ENCODE results near the gene TRUB2. TPM values are rescaled to one million over a fixed set of nuclear protein-coding genes. Genes with fewer than 3 reads are reported as not detected.

Gene TRUB2
- total RNA-seq, 1 experiment from 2014 or later, result 33.2 TPM

- Mint-ChIP-seq H3K9me3 (no peaks in the 10 kb centered on the region), H3K4me1 (no peaks in the 10 kb centered on the region), H3K27me3 (ENCODE audit: low read depth) (no peaks in the 10 kb centered on the region), H3K4me3 (no peak overlapping the region), H3K27ac (no peak overlapping the region), H3K36me3 (no peaks in the 10 kb centered on the region)
- ChIA-PET CTCF (interaction anchor here (1.0 to 2.2 kb wide), 6 partner anchors 26 to 132 kb away, joined by 3 to 9 read pairs (median 5); no protein-coding TSS in a partner anchor), POLR2A (no interaction called here)
- TF ChIP-seq AFF4 (CRISPR knock-in tag; IDR thresholded peaks at IDR 0.05; ENCODE audit: borderline replicate concordance), result no peak
- TF ChIP-seq, protein P1, sequence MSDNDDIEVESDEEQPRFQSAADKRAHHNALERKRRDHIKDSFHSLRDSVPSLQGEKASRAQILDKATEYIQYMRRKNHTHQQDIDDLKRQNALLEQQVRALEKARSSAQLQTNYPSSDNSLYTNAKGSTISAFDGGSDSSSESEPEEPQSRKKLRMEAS (CRISPR knock-in tag; IDR thresholded peaks at IDR 0.05), result no peak
- no peak for ATAC-seq
- DNase-seq (ENCODE audit: low spot score), result no peak
Measured at GRCh38 chr9:128335914-128336313, 13.7 kb upstream of the TRUB2 start.

DNA sequence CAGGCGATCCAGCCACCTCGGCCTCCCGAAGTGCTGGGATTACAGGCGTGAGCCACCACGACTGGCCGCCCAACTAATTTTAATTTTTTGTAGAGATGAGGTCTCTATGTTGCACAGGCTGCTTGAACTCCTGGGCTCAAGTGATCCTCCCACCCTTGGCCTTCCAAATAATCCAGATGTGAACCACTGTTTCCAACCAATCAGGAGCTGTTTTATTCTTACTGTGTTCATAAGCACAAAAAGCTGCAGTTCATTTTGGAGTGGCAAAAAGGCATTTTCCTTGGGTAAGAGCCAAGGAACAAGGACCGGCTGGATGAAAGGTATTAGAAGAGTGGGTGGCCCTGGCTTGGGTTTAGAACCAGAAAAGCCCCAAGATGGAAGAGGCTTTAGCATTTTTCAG, 12.9 kb upstream of the TRUB2 start:
- no peaks in the 10 kb centered on the region for H3K27me3 Mint-ChIP-seq (ENCODE audit: low read depth)
- no peak overlapping the region for H3K4me3 Mint-ChIP-seq
- DNase-seq (ENCODE audit: low spot score) (no peak), ATAC-seq (no peak)
- POLR2A ChIA-PET, result no interaction called here
- H3K9me3 Mint-ChIP-seq, result no peaks in the 10 kb centered on the region
- no peaks in the 10 kb centered on the region for H3K4me1 Mint-ChIP-seq
- TF ChIP-seq TP53 (CRISPR knock-in tag; IDR thresholded peaks at IDR 0.05) (no peak), NR2C2 (CRISPR knock-in tag; IDR thresholded peaks at IDR 0.05) (no peak), ZNF263 (CRISPR knock-in tag; IDR thresholded peaks at IDR 0.05; ENCODE audit: low read depth) (no peak), MYBL2 (CRISPR knock-in tag; IDR thresholded peaks at IDR 0.05) (no peak), TCF7 (CRISPR knock-in tag; IDR thresholded peaks at IDR 0.05; ENCODE audit: low read depth) (no peak), ZNF219 (CRISPR knock-in tag; IDR thresholded peaks at IDR 0.05; ENCODE audit: borderline replicate concordance) (no peak), PREB (CRISPR knock-in tag; IDR thresholded peaks at IDR 0.05; ENCODE audit: borderline replicate concordance) (no peak), AR (CRISPR knock-in tag; IDR thresholded peaks at IDR 0.05) (no peak)
- H3K27ac Mint-ChIP-seq, result no peak overlapping the region
- CTCF ChIA-PET, result interaction anchor here (1.0 to 2.1 kb wide), 5 partner anchors 40 to 132 kb away, joined by 3 to 9 read pairs (median 4); no protein-coding TSS in a partner anchor
- no peaks in the 10 kb centered on the region for H3K36me3 Mint-ChIP-seq

DNA sequence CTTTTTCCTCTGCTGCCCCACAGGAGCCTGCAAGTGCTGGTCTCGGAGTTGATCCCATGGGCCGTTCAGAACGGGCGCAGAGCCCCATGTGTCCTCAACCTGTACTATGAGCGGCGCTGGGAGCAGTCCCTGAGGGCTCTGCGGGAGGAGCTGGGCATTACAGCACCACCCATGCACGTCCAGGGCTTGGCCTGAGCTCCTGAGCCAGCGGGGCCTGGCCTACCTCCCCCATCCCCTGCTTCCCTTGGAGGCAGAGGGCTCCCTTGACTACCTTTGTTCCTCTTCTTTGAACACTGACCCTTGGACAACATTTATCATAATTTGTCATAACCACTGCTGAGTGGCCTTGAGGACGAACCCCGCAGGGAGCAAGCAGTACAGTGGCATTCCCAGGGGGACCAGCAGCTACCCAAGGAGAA, 11.2 kb upstream of the TRUB2 start:
- CTCF ChIA-PET, result interaction anchor here (1.3 to 1.8 kb wide), 2 partner anchors 38 to 86 kb away, joined by 3 to 4 read pairs; no protein-coding TSS in a partner anchor
- H3K36me3 Mint-ChIP-seq, result no peaks in the 10 kb centered on the region
- no peaks in the 10 kb centered on the region for H3K27me3 Mint-ChIP-seq (ENCODE audit: low read depth)
- TF ChIP-seq GTF2I (CRISPR knock-in tag; conservative IDR thresholded peaks at IDR 0.05) (no peak), ELF4 (CRISPR knock-in tag; IDR thresholded peaks at IDR 0.05; ENCODE audit: low read depth) (no peak)
- TF ChIP-seq, protein P2, sequence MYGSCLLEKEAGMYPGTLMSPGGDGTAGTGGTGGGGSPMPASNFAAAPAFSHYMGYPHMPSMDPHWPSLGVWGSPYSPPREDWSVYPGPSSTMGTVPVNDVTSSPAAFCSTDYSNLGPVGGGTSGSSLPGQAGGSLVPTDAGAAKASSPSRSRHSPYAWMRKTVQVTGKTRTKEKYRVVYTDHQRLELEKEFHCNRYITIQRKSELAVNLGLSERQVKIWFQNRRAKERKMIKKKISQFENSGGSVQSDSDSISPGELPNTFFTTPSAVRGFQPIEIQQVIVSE (CRISPR knock-in tag; IDR thresholded peaks at IDR 0.05; ENCODE audit: borderline replicate concordance), result no peak
- POLR2A ChIA-PET, result no interaction called here
- H3K27ac Mint-ChIP-seq, result no peak overlapping the region
- H3K4me1 Mint-ChIP-seq, result no peaks in the 10 kb centered on the region
- no peak for ATAC-seq
- no peak overlapping the region for H3K4me3 Mint-ChIP-seq
- H3K9me3 Mint-ChIP-seq, result no peaks in the 10 kb centered on the region
- no peak for DNase-seq (ENCODE audit: low spot score)
